22Rv1 (cell line): ENCODE results near the gene PARD6G.

ENCODE experiments used
- ZFX ChIP-seq: fragments of 450-650 bp; IDR thresholded peaks from 2 replicates; pipeline ENCODE4 v1.6.1; 2017; ENCODE audit warnings: antibody characterized with exemption, borderline replicate concordance
- TF ChIP-seq, protein P1 (sequence below): fragments of 450-650 bp; IDR thresholded peaks from 2 replicates; pipeline ENCODE4 v1.5.1; 2017; ENCODE audit warnings: mild to moderate bottlenecking

DNA sequence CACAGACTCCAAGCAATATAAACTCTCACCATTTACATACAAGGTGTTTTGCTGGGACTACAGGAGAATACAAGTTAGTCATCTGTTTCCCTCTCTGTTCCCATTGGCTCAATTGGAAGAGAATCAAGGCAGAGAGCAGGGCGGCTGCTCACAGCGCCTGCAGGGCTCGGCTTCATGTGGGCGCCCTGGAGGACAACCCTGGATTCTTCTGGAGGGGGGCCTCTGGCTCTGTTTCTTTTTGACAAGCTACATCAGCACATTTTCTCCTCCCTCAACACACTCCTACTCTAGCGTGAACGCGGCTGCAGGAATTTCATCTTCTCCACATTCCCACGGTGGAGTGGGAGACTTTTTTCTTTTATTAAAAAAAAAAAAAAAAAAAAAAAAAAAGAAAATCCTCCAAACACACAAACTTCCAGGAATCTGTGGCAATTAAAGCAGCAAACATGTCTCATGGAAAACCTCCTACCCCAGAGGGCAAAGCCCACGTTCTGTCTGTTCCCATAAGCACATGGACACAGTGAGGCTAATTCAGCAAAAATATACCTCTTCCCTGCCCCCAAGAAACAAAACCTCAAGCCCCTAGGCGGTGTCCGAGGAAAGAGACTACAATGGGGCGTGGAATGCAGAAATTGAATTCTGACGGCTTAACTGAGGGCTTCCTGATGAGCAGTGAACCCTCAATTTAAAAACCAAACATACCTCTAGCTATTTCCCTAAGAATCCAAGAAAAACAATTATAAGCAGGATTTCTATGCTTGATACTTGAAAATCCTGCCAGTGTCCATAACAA is 50.6 kb downstream of the PARD6G start:
- TF ChIP-seq, protein P1, sequence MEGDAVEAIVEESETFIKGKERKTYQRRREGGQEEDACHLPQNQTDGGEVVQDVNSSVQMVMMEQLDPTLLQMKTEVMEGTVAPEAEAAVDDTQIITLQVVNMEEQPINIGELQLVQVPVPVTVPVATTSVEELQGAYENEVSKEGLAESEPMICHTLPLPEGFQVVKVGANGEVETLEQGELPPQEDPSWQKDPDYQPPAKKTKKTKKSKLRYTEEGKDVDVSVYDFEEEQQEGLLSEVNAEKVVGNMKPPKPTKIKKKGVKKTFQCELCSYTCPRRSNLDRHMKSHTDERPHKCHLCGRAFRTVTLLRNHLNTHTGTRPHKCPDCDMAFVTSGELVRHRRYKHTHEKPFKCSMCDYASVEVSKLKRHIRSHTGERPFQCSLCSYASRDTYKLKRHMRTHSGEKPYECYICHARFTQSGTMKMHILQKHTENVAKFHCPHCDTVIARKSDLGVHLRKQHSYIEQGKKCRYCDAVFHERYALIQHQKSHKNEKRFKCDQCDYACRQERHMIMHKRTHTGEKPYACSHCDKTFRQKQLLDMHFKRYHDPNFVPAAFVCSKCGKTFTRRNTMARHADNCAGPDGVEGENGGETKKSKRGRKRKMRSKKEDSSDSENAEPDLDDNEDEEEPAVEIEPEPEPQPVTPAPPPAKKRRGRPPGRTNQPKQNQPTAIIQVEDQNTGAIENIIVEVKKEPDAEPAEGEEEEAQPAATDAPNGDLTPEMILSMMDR, result no peak
- no peak for TF ChIP-seq ZFX
